ENCODE results near the gene CHSY1. TPM values are rescaled to one million over a fixed set of nuclear protein-coding genes. Genes with fewer than 3 reads are reported as not detected.

The CHSY1 gene
- total RNA-seq, 2 experiments from 2014 or later = 5.0 to 14.3 TPM

GRCh38 chr15:101143321-101143720 lies 108.5 kb downstream of the CHSY1 start:
- DNase-seq (ENCODE audit: low spot score) = no peak
- H4K20me1 ChIP-seq (ENCODE audit: insufficient read depth, low read length) = no peaks in the 10 kb centered on the region
- no peak for TF ChIP-seq CTCF (conservative IDR thresholded peaks at IDR 0.05; ENCODE audit: low read length)
- no peak for TF ChIP-seq EZH2phosphoT487 (IDR thresholded peaks at IDR 0.05; ENCODE audit: borderline replicate concordance, low read depth, low read length)
- no peaks in the 10 kb centered on the region for H3K79me2 ChIP-seq (ENCODE audit: insufficient read depth, low read depth, low read length)
- no TSS peak for BruUV-seq (replicated peaks)
- H3K36me3 ChIP-seq (ENCODE audit: insufficient read depth, low read length) = no peaks in the 10 kb centered on the region
- H2AFZ ChIP-seq (ENCODE audit: low read length) = no peak overlapping the region
- POLR2A ChIA-PET = interaction anchor here (0.6 to 1.5 kb wide), 3 partner anchors 19 to 82 kb away, joined by 3 to 6 read pairs (median 3); no protein-coding TSS in a partner anchor
- no peak overlapping the region for H3K4me3 ChIP-seq (ENCODE audit: low read depth, low read length, poor library complexity, severe bottlenecking)
- no peaks in the 10 kb centered on the region for H3K9me2 ChIP-seq (ENCODE audit: insufficient read depth, low read length)
- H3K9me3 ChIP-seq (ENCODE audit: low read length) = no peaks in the 10 kb centered on the region
- intact Hi-C loops (cut with micrococcal nuclease; ENCODE audit: unreplicated experiment) = no loop called here
- H3K27ac ChIP-seq (ENCODE audit: low read depth, low read length, poor library complexity, severe bottlenecking) = no peak overlapping the region
- H3K4me1 ChIP-seq (ENCODE audit: insufficient read depth, low read length, poor library complexity, severe bottlenecking) = peaks cover 5% of the 10 kb centered on the region
- CTCF ChIA-PET (ENCODE audit: unreplicated experiment) = interaction anchor here (0.6 kb wide), 1 partner anchor 241 kb away, joined by 3 read pairs; no protein-coding TSS in a partner anchor
- no peak overlapping the region for H3K4me2 ChIP-seq (ENCODE audit: low read length)

- H3K79me2 ChIP-seq (ENCODE audit: insufficient read depth, low read depth, low read length) = no peaks in the 10 kb centered on the region
- POLR2A ChIA-PET = interaction anchor here (1.5 kb wide), 1 partner anchor 20 kb away, joined by 3 read pairs; no protein-coding TSS in a partner anchor
- intact Hi-C loops (cut with micrococcal nuclease; ENCODE audit: unreplicated experiment) = no loop called here
- no peaks in the 10 kb centered on the region for H4K20me1 ChIP-seq (ENCODE audit: insufficient read depth, low read length)
- DNase-seq (ENCODE audit: low spot score) = no peak
- H3K9me3 ChIP-seq (ENCODE audit: low read length) = no peaks in the 10 kb centered on the region
- CTCF ChIA-PET (ENCODE audit: unreplicated experiment) = no interaction called here
- no peaks in the 10 kb centered on the region for H3K9me2 ChIP-seq (ENCODE audit: insufficient read depth, low read length)
- H3K27ac ChIP-seq (ENCODE audit: low read depth, low read length, poor library complexity, severe bottlenecking) = no peak overlapping the region
- no peak overlapping the region for H3K4me3 ChIP-seq (ENCODE audit: low read depth, low read length, poor library complexity, severe bottlenecking)
- H2AFZ ChIP-seq (ENCODE audit: low read length) = no peak overlapping the region
- TF ChIP-seq EZH2phosphoT487 (IDR thresholded peaks at IDR 0.05; ENCODE audit: borderline replicate concordance, low read depth, low read length) (no peak), CTCF (conservative IDR thresholded peaks at IDR 0.05; ENCODE audit: low read length) (no peak)
- BruUV-seq (replicated peaks) = no TSS peak
- peaks cover 5% of the 10 kb centered on the region for H3K4me1 ChIP-seq (ENCODE audit: insufficient read depth, low read length, poor library complexity, severe bottlenecking)
- H3K4me2 ChIP-seq (ENCODE audit: low read length) = no peak overlapping the region
- H3K36me3 ChIP-seq (ENCODE audit: insufficient read depth, low read length) = no peaks in the 10 kb centered on the region
Observed at GRCh38 chr15:101142711-101143110, 109.1 kb downstream of the CHSY1 start.

GRCh38 chr15:101141926-101142527 lies 109.8 kb downstream of the CHSY1 start:
- no peak for TF ChIP-seq EZH2phosphoT487 (IDR thresholded peaks at IDR 0.05; ENCODE audit: borderline replicate concordance, low read depth, low read length)
- no peak for TF ChIP-seq CTCF (conservative IDR thresholded peaks at IDR 0.05; ENCODE audit: low read length)
- Histone ChIP-seq H3K79me2 (ENCODE audit: insufficient read depth, low read depth, low read length) (no peaks in the 10 kb centered on the region), H3K9me3 (ENCODE audit: low read length) (no peaks in the 10 kb centered on the region), H3K4me2 (ENCODE audit: low read length) (no peak overlapping the region), H4K20me1 (ENCODE audit: insufficient read depth, low read length) (no peaks in the 10 kb centered on the region), H2AFZ (ENCODE audit: low read length) (no peak overlapping the region), H3K4me1 (ENCODE audit: insufficient read depth, low read length, poor library complexity, severe bottlenecking) (peaks cover 5% of the 10 kb centered on the region), H3K27ac (ENCODE audit: low read depth, low read length, poor library complexity, severe bottlenecking) (no peak overlapping the region), H3K36me3 (ENCODE audit: insufficient read depth, low read length) (no peaks in the 10 kb centered on the region), H3K9me2 (ENCODE audit: insufficient read depth, low read length) (no peaks in the 10 kb centered on the region), H3K4me3 (ENCODE audit: low read depth, low read length, poor library complexity, severe bottlenecking) (no peak overlapping the region)
- BruUV-seq (replicated peaks) = no TSS peak
- CTCF ChIA-PET (ENCODE audit: unreplicated experiment) = no interaction called here
- POLR2A ChIA-PET = no interaction called here
- intact Hi-C loops (cut with micrococcal nuclease; ENCODE audit: unreplicated experiment) = no loop called here
- DNase-seq (ENCODE audit: low spot score) = no peak
